ENCODE data around the gene DLG1.
A peak's percentile ranks its signal among the peaks of the same experiment; 100 is the strongest.
"Not testable (repeated sequence)": the region's sequence is repeated elsewhere in the genome, so short reads cannot be mapped to it uniquely, and the experiment has no call there.

DLG1 gene

GRCh38 chr3:197080344-197080743, 218.1 kb downstream of the DLG1 start:
- DNase-seq: no peak

- no peak for DNase-seq
Measured at GRCh38 chr3:197076415-197076814, 222.0 kb downstream of the DLG1 start.

GRCh38 chr3:197068077-197068476, 230.3 kb downstream of the DLG1 start:
- DNase-seq: no peak

GRCh38 chr3:197064771-197065170, 233.6 kb downstream of the DLG1 start:
- DNase-seq: no peak

- no peak for DNase-seq
Measured at GRCh38 chr3:197062446-197062845, 236.0 kb downstream of the DLG1 start.

GRCh38 chr3:197051637-197052036, 246.8 kb downstream of the DLG1 start:
- not testable (repeated sequence) for DNase-seq

- DNase-seq: no peak
Measured at GRCh38 chr3:197050511-197050910, 247.9 kb downstream of the DLG1 start.

- DNase-seq: no peak
Measured at GRCh38 chr3:197042539-197042938, 255.9 kb downstream of the DLG1 start.

- DNase-seq: no peak
Measured at GRCh38 chr3:197041875-197042488, 256.4 kb downstream of the DLG1 start.

GRCh38 chr3:197040658-197041057, 257.8 kb downstream of the DLG1 start:
- DNase-seq: no peak

GRCh38 chr3:197038679-197039462, 259.5 kb downstream of the DLG1 start:
- no peak for DNase-seq

GRCh38 chr3:197035577-197035976, 262.8 kb downstream of the DLG1 start:
- no peak for DNase-seq

- DNase-seq: not testable (repeated sequence)
Measured at GRCh38 chr3:197034778-197035177, 263.6 kb downstream of the DLG1 start.

- DNase-seq: not testable (repeated sequence)
Measured at GRCh38 chr3:197033764-197034163, 264.6 kb downstream of the DLG1 start.

- peak; percentile 97 for DNase-seq
Measured at GRCh38 chr3:197031315-197032285, 266.8 kb downstream of the DLG1 start.

- no peak for DNase-seq
Measured at GRCh38 chr3:197030379-197031314, 267.8 kb downstream of the DLG1 start.

- DNase-seq: peak; percentile 81
Measured at GRCh38 chr3:197029511-197030167, 268.8 kb downstream of the DLG1 start, which contains the start of gene MELTF. Gene MELTF (minus strand): TSS chr3:197029817. CDS start chr3:197029702, 115 bp downstream.

- DNase-seq: peak; percentile 32
Measured at GRCh38 chr3:197028728-197029510, 269.5 kb downstream of the DLG1 start.

- peak; percentile 7 for DNase-seq
Measured at GRCh38 chr3:197027896-197028727, 270.3 kb downstream of the DLG1 start.
